Colonic mucosa (tissue), 4 donors: Measurements from ENCODE around the gene TP53BP2. TPM values are rescaled to one million over a fixed set of nuclear protein-coding genes. Genes with fewer than 3 reads are reported as not detected.

Experiments
- DNase-seq: peaks from one replicate; pipeline ENCODE4 v3.0.0-alpha.2; 2020
- H3K27ac ChIP-seq: fragments of 200-600 bp; one replicate; pipeline ENCODE4 v1.8.0; 2021
- H3K27me3 ChIP-seq: fragments of 200-600 bp; one replicate; pipeline ENCODE4 v1.8.0; 2021
- H3K36me3 ChIP-seq: fragments of 200-600 bp; one replicate; pipeline ENCODE4 v1.8.0; 2021
- H3K4me1 ChIP-seq: fragments of 200-600 bp; one replicate; pipeline ENCODE4 v1.8.0; 2021; ENCODE audit warnings: mild to moderate bottlenecking
- H3K4me3 ChIP-seq: fragments of 200-600 bp; one replicate; pipeline ENCODE4 v1.8.0; 2021
- H3K9ac ChIP-seq, 2 donors: one replicate each; pipeline ENCODE4 v1.7.0; 2013; ENCODE audit warnings: control low read depth in 2 of 2, low read depth in 2 of 2, low read length in 2 of 2
- H3K9me3 ChIP-seq: fragments of 200-600 bp; one replicate; pipeline ENCODE4 v1.8.0; 2021
- CTCF ChIP-seq: fragments of 200-600 bp; IDR thresholded peaks from one replicate; pipeline ENCODE4 v1.8.0; 2022; ENCODE audit warnings: antibody characterized with exemption, mild to moderate bottlenecking
- intact Hi-C: fragments of 100-400 bp; cut with DNase I; formaldehyde crosslinking; loops from one replicate; pipeline ENCODE4 v1.14.1; 2022
- total RNA-seq, 2 donors: library from RNA; stranded (reverse); fragmentation: NEBNext Ultra II Directional in 1 of 2; extraction: Animal tissue kit (Norgen Biotek cat#: 25700) in 1 of 2; gene quantifications; one replicate each; pipeline ENCODE4 v1.2.1, GENCODE V29; 2021
- donor health status: healthy.
- donor health status: DM: no; HTN: no; CAD: no.
- donor health status: DM: no; HTN: no; CAD: no.

The TP53BP2 gene
- total RNA-seq, 2 donors from 2014 or later, result 28.8 to 39.6 TPM

- Histone ChIP-seq H3K4me1 (no peaks in the 10 kb centered on the region), H3K27ac (no peak overlapping the region), H3K4me3 (no peak overlapping the region), H3K9ac (no peak overlapping the region), H3K27me3 (no peaks in the 10 kb centered on the region), H3K9me3 (no peaks in the 10 kb centered on the region), H3K36me3 (peaks cover 4% of the 10 kb centered on the region)
- TF ChIP-seq CTCF, result no peak
- intact Hi-C loops, result no loop called here
- DNase-seq, result no peak
Observed at GRCh38 chr1:223759273-223759672, 86.5 kb downstream of the TP53BP2 start.

- Histone ChIP-seq H3K9ac (no peak overlapping the region), H3K4me3 (no peak overlapping the region), H3K36me3 (peaks cover 4% of the 10 kb centered on the region), H3K27me3 (no peaks in the 10 kb centered on the region), H3K9me3 (no peaks in the 10 kb centered on the region), H3K27ac (no peak overlapping the region), H3K4me1 (no peaks in the 10 kb centered on the region)
- intact Hi-C loops, result no loop called here
- TF ChIP-seq CTCF, result no peak
- DNase-seq, result no peak
Observed at GRCh38 chr1:223758734-223759133, 87.0 kb downstream of the TP53BP2 start.

GRCh38 chr1:223756806-223757700, 88.7 kb downstream of the TP53BP2 start:
- Histone ChIP-seq H3K4me1 (no peaks in the 10 kb centered on the region), H3K9me3 (no peaks in the 10 kb centered on the region), H3K27ac (no peak overlapping the region), H3K36me3 (peaks cover 12% of the 10 kb centered on the region), H3K9ac (no peak overlapping the region), H3K27me3 (no peaks in the 10 kb centered on the region), H3K4me3 (no peak overlapping the region)
- intact Hi-C loops, result no loop called here
- no peak for DNase-seq
- TF ChIP-seq CTCF, result no peak

GRCh38 chr1:223755992-223756775, 89.6 kb downstream of the TP53BP2 start:
- no peak for TF ChIP-seq CTCF

GRCh38 chr1:223755432-223755792, 90.3 kb downstream of the TP53BP2 start:
- Histone ChIP-seq H3K4me3 (no peak overlapping the region), H3K27me3 (no peaks in the 10 kb centered on the region), H3K27ac (no peak overlapping the region), H3K36me3 (peaks cover 22% of the 10 kb centered on the region), H3K9ac (no peak overlapping the region), H3K9me3 (no peaks in the 10 kb centered on the region), H3K4me1 (no peaks in the 10 kb centered on the region)
- intact Hi-C loops, result no loop called here
- TF ChIP-seq CTCF, result no peak
- no peak for DNase-seq

More at GRCh38 chr1:223755992-223756775, 89.6 kb downstream of the TP53BP2 start:
- Histone ChIP-seq H3K4me3 (no peak overlapping the region), H3K9ac (no peak overlapping the region), H3K27me3 (no peaks in the 10 kb centered on the region), H3K36me3 (peaks cover 18% of the 10 kb centered on the region), H3K27ac (no peak overlapping the region), H3K4me1 (no peaks in the 10 kb centered on the region), H3K9me3 (no peaks in the 10 kb centered on the region)
- DNase-seq, result no peak
- intact Hi-C loops, result no loop called here
